Measurements from ENCODE around the gene CNN3. TPM values are rescaled to one million over a fixed set of nuclear protein-coding genes. Genes with fewer than 3 reads are reported as not detected.

The CNN3 gene
- polyA plus RNA-seq, 3 donors = 384 to 421 (median 389) TPM

- peak; percentile 77 to 90 (median 87) for DNase-seq (ENCODE audit: low read depth in 3 of 3, low spot score in 2 of 3)
Measured at GRCh38 chr1:94925561-94926125, 1.3 kb downstream of the CNN3 start.

- no peak for DNase-seq (ENCODE audit: low read depth in 3 of 3, low spot score in 2 of 3)
Measured at GRCh38 chr1:94925004-94925403, 1.9 kb downstream of the CNN3 start.

- DNase-seq (ENCODE audit: low read depth in 3 of 3, low spot score in 2 of 3) = no peak
Measured at GRCh38 chr1:94922761-94923331, 4.1 kb downstream of the CNN3 start.

- no peak for DNase-seq (ENCODE audit: low read depth in 3 of 3, low spot score in 2 of 3)
Measured at GRCh38 chr1:94921977-94922376, 4.9 kb downstream of the CNN3 start.

GRCh38 chr1:94920061-94920460 is 6.8 kb downstream of the CNN3 start:
- no peak for DNase-seq (ENCODE audit: low read depth in 3 of 3, low spot score in 2 of 3)

- no peak for DNase-seq (ENCODE audit: low read depth in 3 of 3, low spot score in 2 of 3)
Measured at GRCh38 chr1:94919241-94920030, 7.5 kb downstream of the CNN3 start.

- no peak for DNase-seq (ENCODE audit: low read depth in 3 of 3, low spot score in 2 of 3)
Measured at GRCh38 chr1:94917251-94917650, 9.7 kb downstream of the CNN3 start.

GRCh38 chr1:94912263-94913184 is 14.4 kb downstream of the CNN3 start:
- DNase-seq (ENCODE audit: low read depth in 3 of 3, low spot score in 2 of 3) = no peak

- DNase-seq (ENCODE audit: low read depth in 3 of 3, low spot score in 2 of 3) = no peak
Measured at GRCh38 chr1:94909486-94909885, 17.4 kb downstream of the CNN3 start.

GRCh38 chr1:94908965-94909364 is 17.9 kb downstream of the CNN3 start:
- DNase-seq (ENCODE audit: low read depth in 3 of 3, low spot score in 2 of 3) = no peak

GRCh38 chr1:94908190-94908589 is 18.7 kb downstream of the CNN3 start:
- DNase-seq (ENCODE audit: low read depth in 3 of 3, low spot score in 2 of 3) = no peak

GRCh38 chr1:94907136-94907535 is 19.8 kb downstream of the CNN3 start:
- no peak for DNase-seq (ENCODE audit: low read depth in 3 of 3, low spot score in 2 of 3)

- DNase-seq (ENCODE audit: low read depth in 3 of 3, low spot score in 2 of 3) = no peak
Measured at GRCh38 chr1:94906382-94906781, 20.5 kb downstream of the CNN3 start.

GRCh38 chr1:94905207-94905606 is 21.7 kb downstream of the CNN3 start:
- DNase-seq (ENCODE audit: low read depth in 3 of 3, low spot score in 2 of 3) = no peak

GRCh38 chr1:94903280-94904009 is 23.5 kb downstream of the CNN3 start:
- no peak for DNase-seq (ENCODE audit: low read depth in 3 of 3, low spot score in 2 of 3)

- no peak for DNase-seq (ENCODE audit: low read depth in 3 of 3, low spot score in 2 of 3)
Measured at GRCh38 chr1:94901841-94902240, 25.1 kb downstream of the CNN3 start.

- DNase-seq (ENCODE audit: low read depth in 3 of 3, low spot score in 2 of 3) = no peak
Measured at GRCh38 chr1:94899756-94900155, 27.2 kb downstream of the CNN3 start.

- DNase-seq (ENCODE audit: low read depth in 3 of 3, low spot score in 2 of 3) = no peak
Measured at GRCh38 chr1:94898491-94899385, 28.2 kb downstream of the CNN3 start.

GRCh38 chr1:94895518-94895917 is 31.4 kb downstream of the CNN3 start:
- no peak for DNase-seq (ENCODE audit: low read depth in 3 of 3, low spot score in 2 of 3)
